ENCODE measurements around the gene ARHGAP29. TPM values are rescaled to one million over a fixed set of nuclear protein-coding genes. Genes with fewer than 3 reads are reported as not detected.

The ARHGAP29 gene
- total RNA-seq, 6 experiments from 2014 or later = 36.9 to 60.3 (median 52.9) TPM

DNA sequence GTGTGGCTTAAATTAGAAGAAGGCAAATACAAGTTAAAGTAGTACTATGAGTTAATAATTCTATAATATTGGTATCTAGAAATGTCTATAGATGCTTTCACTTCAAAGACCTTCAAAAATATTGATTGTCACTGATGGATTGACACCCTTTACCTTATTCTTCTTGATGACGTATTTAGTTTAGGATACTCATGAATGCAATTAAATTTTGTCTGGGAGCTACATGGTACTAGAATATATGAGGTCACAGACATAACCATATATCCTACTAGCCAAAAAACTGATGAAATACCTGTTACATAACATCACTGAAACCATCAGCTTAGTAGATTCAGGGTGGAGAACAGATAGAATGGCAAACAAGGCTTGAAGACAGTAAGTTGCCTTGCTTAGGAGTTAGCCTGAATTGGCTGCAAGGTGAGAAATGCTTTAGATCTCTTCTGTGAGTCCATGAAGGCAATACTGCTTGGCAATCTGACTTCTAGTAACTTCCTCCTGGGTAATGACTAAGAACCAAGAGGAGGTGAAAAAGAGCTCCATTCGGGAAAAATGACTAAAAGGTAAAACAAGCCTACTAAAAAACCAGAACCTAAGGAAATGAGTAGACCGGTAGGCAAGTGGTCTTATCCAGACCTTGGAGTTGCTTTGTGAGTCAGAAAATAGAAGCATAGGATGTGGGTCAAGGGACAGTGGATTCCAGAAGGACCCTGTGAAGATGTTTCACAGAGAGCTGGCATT, 16.9 kb upstream of the ARHGAP29 start:
- DNase-seq = no peak
- Mint-ChIP-seq H3K4me1 (ENCODE audit: low read depth) (peaks cover 46% of the 10 kb centered on the region), H3K9me3 (no peaks in the 10 kb centered on the region), H3K27ac (no peak overlapping the region), H3K4me3 (no peak overlapping the region), H3K36me3 (ENCODE audit: low read depth) (no peaks in the 10 kb centered on the region), H3K27me3 (ENCODE audit: insufficient read depth) (peaks cover 1% of the 10 kb centered on the region; the same call in 1 of the 2 replicates)
- TF ChIP-seq CTCF (IDR thresholded peaks at IDR 0.05) = no peak

DNA sequence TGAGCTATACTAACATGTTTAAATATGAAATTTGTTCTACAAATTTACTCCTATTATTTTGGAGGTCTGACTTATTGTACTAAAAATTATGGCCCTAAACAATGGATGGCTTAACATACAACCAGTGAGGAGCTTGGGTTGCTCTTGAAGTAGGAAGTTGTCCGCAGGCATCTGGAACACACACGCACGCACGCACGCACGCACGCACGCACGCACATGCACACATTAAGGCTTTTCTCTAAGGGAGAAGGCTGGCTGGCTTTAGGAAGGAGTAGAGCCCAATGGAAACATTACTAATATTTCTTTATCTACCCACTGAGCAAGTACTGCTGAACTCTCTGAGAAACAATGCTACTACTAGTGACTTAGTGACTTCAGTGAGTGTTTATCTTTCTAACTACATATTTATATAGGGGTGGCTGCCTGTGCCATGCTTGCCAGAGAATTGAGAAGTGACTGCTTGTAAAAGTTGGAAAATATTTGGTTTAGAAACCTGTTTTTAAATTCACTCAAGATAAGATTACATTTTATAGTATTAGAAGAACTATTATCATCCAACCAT, 16.2 kb upstream of the ARHGAP29 start:
- Mint-ChIP-seq H3K9me3 (no peaks in the 10 kb centered on the region), H3K4me1 (ENCODE audit: low read depth) (peaks cover 46% of the 10 kb centered on the region), H3K4me3 (no peak overlapping the region), H3K27me3 (ENCODE audit: insufficient read depth) (peaks cover 1% of the 10 kb centered on the region; the same call in 1 of the 2 replicates), H3K27ac (no peak overlapping the region), H3K36me3 (ENCODE audit: low read depth) (no peaks in the 10 kb centered on the region)
- no peak for DNase-seq
- no peak for TF ChIP-seq CTCF (IDR thresholded peaks at IDR 0.05)

- H3K9me3 Mint-ChIP-seq = no peaks in the 10 kb centered on the region
- no peaks in the 10 kb centered on the region for H3K36me3 Mint-ChIP-seq (ENCODE audit: low read depth)
- TF ChIP-seq CTCF (IDR thresholded peaks at IDR 0.05) = no peak
- no peak for DNase-seq
- no peak overlapping the region for H3K4me3 Mint-ChIP-seq
- H3K27ac Mint-ChIP-seq = no peak overlapping the region
- H3K4me1 Mint-ChIP-seq (ENCODE audit: low read depth) = peaks cover 45% of the 10 kb centered on the region
- peaks cover 1% of the 10 kb centered on the region; the same call in 1 of the 2 replicates for H3K27me3 Mint-ChIP-seq (ENCODE audit: insufficient read depth)
These were observed 13.0 kb upstream of the ARHGAP29 start for GRCh38 chr1:94250341-94250740.

DNA sequence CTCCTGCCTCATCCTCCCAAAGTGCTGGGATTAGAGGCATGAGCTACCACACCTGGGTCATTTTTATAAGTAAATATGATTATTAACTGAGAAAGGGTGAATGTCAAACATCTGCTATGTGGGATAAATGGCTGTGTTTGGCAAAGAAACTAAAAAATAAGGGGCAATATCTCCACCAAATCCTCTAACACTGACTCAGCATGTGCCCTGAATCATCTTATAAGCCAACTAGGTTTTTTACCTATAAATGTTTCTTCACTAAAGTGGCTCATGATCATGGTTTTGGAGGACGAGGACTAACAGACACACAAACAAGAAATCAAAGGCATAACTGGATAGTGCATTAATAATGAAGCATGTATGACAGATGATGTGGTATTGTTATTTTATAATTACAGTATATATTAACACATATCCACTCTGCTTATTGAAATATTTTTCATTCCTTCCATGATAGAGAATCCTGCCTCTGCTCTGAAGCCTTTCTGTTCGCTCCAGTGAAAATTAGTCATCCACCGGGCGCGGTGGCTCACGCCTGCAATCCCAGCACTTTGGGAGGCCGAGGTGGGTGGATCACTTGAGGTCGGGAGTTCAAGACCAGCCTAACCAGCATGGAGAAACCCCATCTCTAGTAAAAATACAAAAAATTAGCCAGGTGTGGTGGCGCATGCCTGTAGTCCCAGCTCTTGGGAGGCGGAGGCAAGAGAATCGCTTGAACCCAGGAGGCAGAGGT, 11.7 kb upstream of the ARHGAP29 start:
- Mint-ChIP-seq H3K27ac (no peak overlapping the region; the same call in 1 of the 2 replicates), H3K4me1 (ENCODE audit: low read depth) (peaks cover 45% of the 10 kb centered on the region), H3K9me3 (no peaks in the 10 kb centered on the region), H3K4me3 (no peak overlapping the region), H3K27me3 (ENCODE audit: insufficient read depth) (peaks cover 1% of the 10 kb centered on the region; the same call in 1 of the 2 replicates), H3K36me3 (ENCODE audit: low read depth) (peaks cover under 1% of the 10 kb centered on the region; the same call in 1 of the 2 replicates)
- TF ChIP-seq CTCF (IDR thresholded peaks at IDR 0.05) = no peak
- no peak for DNase-seq

DNA sequence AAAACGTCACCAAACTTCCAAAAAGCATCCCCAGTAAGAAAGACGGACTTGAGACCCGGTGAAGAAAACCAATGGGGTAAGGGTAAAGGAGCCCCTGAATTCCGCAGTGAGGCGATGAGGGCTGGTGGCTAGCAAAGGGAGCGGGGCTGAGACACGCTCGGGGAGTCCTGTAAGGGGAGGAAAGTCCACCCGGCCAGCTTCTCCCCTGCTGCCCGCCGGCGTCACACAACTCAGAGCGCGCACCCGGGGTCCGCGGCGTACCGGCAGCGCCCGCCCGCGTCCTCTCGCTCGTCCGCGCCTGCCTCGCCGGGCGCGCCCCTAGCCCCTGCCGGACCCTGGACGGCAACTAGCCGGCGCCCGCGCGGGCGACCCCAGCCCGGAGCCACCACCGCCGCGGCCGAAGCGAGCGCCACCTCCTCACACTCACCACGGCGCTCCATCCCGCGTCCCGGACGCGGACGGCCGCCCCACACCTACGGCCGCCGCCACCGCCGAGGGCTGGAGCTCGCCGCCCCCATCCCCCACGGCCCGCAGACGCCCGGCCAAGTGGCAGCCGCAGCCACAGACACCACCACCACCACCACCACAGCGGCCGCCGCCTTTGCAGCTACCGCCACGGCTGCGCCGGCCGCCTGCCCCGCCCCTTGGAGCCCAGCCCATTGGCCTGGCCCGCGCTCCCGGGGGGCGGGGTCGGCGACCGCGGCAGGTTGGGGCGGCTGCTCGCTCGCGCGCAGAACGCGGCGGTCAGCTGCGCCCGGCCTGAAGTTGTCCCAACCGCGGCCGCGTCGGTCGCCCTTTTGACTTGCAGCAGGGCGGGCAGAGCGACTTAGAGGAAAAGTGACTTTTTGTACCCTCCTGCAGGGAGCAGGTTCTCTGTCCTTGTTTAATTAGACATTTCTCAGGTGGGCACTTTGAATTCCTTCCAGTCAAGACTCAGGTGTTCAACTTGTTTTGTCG, 10.0 kb upstream of the ARHGAP29 start:
- Mint-ChIP-seq H3K4me3 (peak overlapping the region; percentile 92), H3K27me3 (ENCODE audit: insufficient read depth) (peaks cover 1% of the 10 kb centered on the region; the same call in 1 of the 2 replicates), H3K4me1 (ENCODE audit: low read depth) (peaks cover 57% of the 10 kb centered on the region), H3K9me3 (peaks cover 16% of the 10 kb centered on the region), H3K36me3 (ENCODE audit: low read depth) (peaks cover 13% of the 10 kb centered on the region), H3K27ac (peak overlapping the region; percentile 76)
- DNase-seq = peak; percentile 38
- TF ChIP-seq CTCF (IDR thresholded peaks at IDR 0.05) = no peak
